Nephron progenitor cell (in vitro differentiated cells): ENCODE measurements around the gene TRIM63.

Experiments
- DNase-seq: peaks from one replicate; pipeline ENCODE4 v3.0.0; 2021
- H3K27ac Mint-ChIP-seq: 2 replicates; pipeline ENCODE4 v1.8.0; 2021; ENCODE audit warnings: mild to moderate bottlenecking, moderate library complexity, mixed read lengths
- H3K27me3 Mint-ChIP-seq: 2 replicates; pipeline ENCODE4 v1.8.0; 2021; ENCODE audit warnings: mild to moderate bottlenecking, low read depth, mixed read lengths; ENCODE audit not compliant: poor library complexity
- H3K36me3 Mint-ChIP-seq: 2 replicates; pipeline ENCODE4 v1.8.0; 2021; ENCODE audit warnings: low read depth, mixed read lengths
- H3K4me1 Mint-ChIP-seq: 2 replicates; pipeline ENCODE4 v1.8.0; 2021; ENCODE audit warnings: mixed read lengths
- H3K4me3 Mint-ChIP-seq: 2 replicates; pipeline ENCODE4 v1.8.0; 2021; ENCODE audit warnings: mild to moderate bottlenecking, moderate library complexity, mixed read lengths
- H3K9me3 Mint-ChIP-seq: 2 replicates; pipeline ENCODE4 v1.8.0; 2021; ENCODE audit warnings: mild to moderate bottlenecking, moderate library complexity, mixed read lengths
- CTCF ChIP-seq: fragments of 200-600 bp; sonication (generic); IDR thresholded peaks from 2 replicates; pipeline ENCODE4 v1.5.0; 2021; ENCODE audit warnings: antibody characterized with exemption

Gene TRIM63

DNA sequence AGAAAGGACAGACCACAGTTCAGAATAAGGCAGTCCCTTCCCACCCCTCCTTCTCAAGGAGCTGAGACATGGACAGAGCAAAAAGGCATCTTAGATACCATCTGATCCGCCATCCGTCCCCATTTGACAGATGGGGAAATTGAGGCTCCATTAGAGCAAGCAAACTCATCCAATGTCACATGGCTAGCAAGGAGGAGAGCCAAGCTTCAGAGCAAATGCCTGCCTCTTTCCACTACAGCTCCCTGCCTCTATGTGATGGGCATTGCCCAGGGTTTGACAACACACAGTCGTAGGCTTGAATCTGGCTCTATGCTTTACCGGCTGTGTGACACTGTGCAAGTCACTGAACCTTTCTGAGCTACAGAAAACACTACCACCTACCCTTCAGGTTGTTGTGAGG lies 25.5 kb downstream of the TRIM63 start:
- Mint-ChIP-seq H3K4me3 (no peak overlapping the region), H3K27me3 (peaks cover 76% of the 10 kb centered on the region), H3K36me3 (no peaks in the 10 kb centered on the region), H3K9me3 (no peaks in the 10 kb centered on the region), H3K4me1 (peaks cover 11% of the 10 kb centered on the region), H3K27ac (no peak overlapping the region)
- TF ChIP-seq CTCF, result no peak
- no peak for DNase-seq

- H3K27ac Mint-ChIP-seq, result no peak overlapping the region
- H3K4me1 Mint-ChIP-seq, result peaks cover 15% of the 10 kb centered on the region
- H3K4me3 Mint-ChIP-seq, result no peak overlapping the region
- peaks cover 70% of the 10 kb centered on the region for H3K27me3 Mint-ChIP-seq
- no peaks in the 10 kb centered on the region for H3K9me3 Mint-ChIP-seq
- no peak for TF ChIP-seq CTCF
- H3K36me3 Mint-ChIP-seq, result no peaks in the 10 kb centered on the region
- no peak for DNase-seq
Observed at GRCh38 chr1:26041401-26041800, 26.0 kb downstream of the TRIM63 start.

DNA sequence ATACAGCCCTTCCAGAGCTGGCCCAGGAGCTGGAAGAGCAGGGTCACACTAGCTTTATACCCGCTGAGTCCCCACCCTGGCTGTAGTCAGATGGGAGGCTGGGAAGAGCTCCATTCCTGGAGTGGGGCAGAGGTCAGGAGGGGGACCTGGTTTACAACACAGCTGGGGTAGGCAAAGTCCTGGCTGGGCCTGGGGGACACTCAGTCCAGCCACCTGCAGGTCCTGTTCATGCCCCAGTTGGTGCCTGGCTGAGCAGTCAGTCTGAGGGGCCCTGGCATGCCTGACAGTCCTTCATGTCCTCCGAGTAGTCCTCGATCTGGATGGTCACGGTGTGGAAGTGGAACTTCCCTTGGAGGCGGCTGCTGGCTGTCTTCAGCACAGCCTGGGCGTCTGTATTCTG lies 28.5 kb downstream of the TRIM63 start:
- Mint-ChIP-seq H3K4me1 (peaks cover 26% of the 10 kb centered on the region), H3K27me3 (peaks cover 48% of the 10 kb centered on the region), H3K27ac (no peak overlapping the region), H3K36me3 (no peaks in the 10 kb centered on the region), H3K4me3 (no peak overlapping the region), H3K9me3 (no peaks in the 10 kb centered on the region)
- DNase-seq, result no peak
- TF ChIP-seq CTCF, result no peak

- H3K4me1 Mint-ChIP-seq, result peaks cover 27% of the 10 kb centered on the region
- no peak overlapping the region for H3K4me3 Mint-ChIP-seq
- DNase-seq, result no peak
- H3K36me3 Mint-ChIP-seq, result no peaks in the 10 kb centered on the region
- peaks cover 43% of the 10 kb centered on the region for H3K27me3 Mint-ChIP-seq
- no peaks in the 10 kb centered on the region for H3K9me3 Mint-ChIP-seq
- no peak for TF ChIP-seq CTCF
- H3K27ac Mint-ChIP-seq, result no peak overlapping the region
Observed at GRCh38 chr1:26038477-26038876, 29.0 kb downstream of the TRIM63 start.

GRCh38 chr1:26037904-26038303 lies 29.5 kb downstream of the TRIM63 start:
- Mint-ChIP-seq H3K4me1 (peaks cover 27% of the 10 kb centered on the region), H3K36me3 (no peaks in the 10 kb centered on the region), H3K9me3 (no peaks in the 10 kb centered on the region), H3K27me3 (peaks cover 38% of the 10 kb centered on the region), H3K27ac (no peak overlapping the region), H3K4me3 (no peak overlapping the region)
- no peak for TF ChIP-seq CTCF
- DNase-seq, result no peak

- peak overlapping the region; percentile 93 for H3K4me3 Mint-ChIP-seq
- peaks cover 35% of the 10 kb centered on the region for H3K4me1 Mint-ChIP-seq
- H3K9me3 Mint-ChIP-seq, result no peaks in the 10 kb centered on the region
Observed at GRCh38 chr1:26036756-26037281, 30.6 kb downstream of the TRIM63 start.

More at GRCh38 chr1:26036756-26037281, 30.6 kb downstream of the TRIM63 start:
- H3K27ac Mint-ChIP-seq, result no peak overlapping the region
- TF ChIP-seq CTCF, result no peak
- H3K36me3 Mint-ChIP-seq, result no peaks in the 10 kb centered on the region
- H3K27me3 Mint-ChIP-seq, result peaks cover 27% of the 10 kb centered on the region
- no peak for DNase-seq
